ENCODE measurements around the gene GBF1.
A peak's percentile ranks its signal among the peaks of the same experiment; 100 is the strongest.
"Not testable (repeated sequence)": the region's sequence is repeated elsewhere in the genome, so short reads cannot be mapped to it uniquely, and the experiment has no call there.

Gene GBF1

GRCh38 chr10:102242118-102242485 is 3.2 kb upstream of the GBF1 start:
- no peak overlapping the region for H3K27ac ChIP-seq
- no peak for TF ChIP-seq CTCF (conservative IDR thresholded peaks at IDR 0.05)

- no peak overlapping the region for H3K27ac ChIP-seq
- TF ChIP-seq CTCF (conservative IDR thresholded peaks at IDR 0.05), result no peak
These were observed 2.0 kb upstream of the GBF1 start for GRCh38 chr10:102243309-102243708.

- H3K27ac ChIP-seq, result peak overlapping the region; percentile 84
- no peak for TF ChIP-seq CTCF (conservative IDR thresholded peaks at IDR 0.05)
These were observed 560 bp downstream of the GBF1 start for GRCh38 chr10:102245932-102246251.

GRCh38 chr10:102246261-102246660 is 929 bp downstream of the GBF1 start:
- no peak for TF ChIP-seq CTCF (conservative IDR thresholded peaks at IDR 0.05)

GRCh38 chr10:102247734-102248133 is 2.4 kb downstream of the GBF1 start:
- H3K27ac ChIP-seq, result peak overlapping the region; percentile 84; the same call in 1 of the 2 replicates
- TF ChIP-seq CTCF (conservative IDR thresholded peaks at IDR 0.05), result no peak

More at GRCh38 chr10:102246261-102246660, 929 bp downstream of the GBF1 start:
- peak overlapping the region; percentile 84 for H3K27ac ChIP-seq

- not testable (repeated sequence) for H3K27ac ChIP-seq
These were observed 7.2 kb downstream of the GBF1 start for GRCh38 chr10:102252508-102252907.

- TF ChIP-seq CTCF (conservative IDR thresholded peaks at IDR 0.05), result no peak
- no peak overlapping the region for H3K27ac ChIP-seq
These were observed 9.1 kb downstream of the GBF1 start for GRCh38 chr10:102254426-102254825.

- no peak overlapping the region for H3K27ac ChIP-seq
- no peak for TF ChIP-seq CTCF (conservative IDR thresholded peaks at IDR 0.05)
These were observed 10.1 kb downstream of the GBF1 start for GRCh38 chr10:102255404-102255803.
